ENCODE data around the gene GAREM1. TPM values are rescaled to one million over a fixed set of nuclear protein-coding genes. Genes with fewer than 3 reads are reported as not detected.

Gene GAREM1
- total and polyA plus RNA-seq, 2 of the 8 experiments (the other 6 are each of a cell fraction or from before 2014, with no cell fraction given), result 3.6 to 9.2 TPM

DNA sequence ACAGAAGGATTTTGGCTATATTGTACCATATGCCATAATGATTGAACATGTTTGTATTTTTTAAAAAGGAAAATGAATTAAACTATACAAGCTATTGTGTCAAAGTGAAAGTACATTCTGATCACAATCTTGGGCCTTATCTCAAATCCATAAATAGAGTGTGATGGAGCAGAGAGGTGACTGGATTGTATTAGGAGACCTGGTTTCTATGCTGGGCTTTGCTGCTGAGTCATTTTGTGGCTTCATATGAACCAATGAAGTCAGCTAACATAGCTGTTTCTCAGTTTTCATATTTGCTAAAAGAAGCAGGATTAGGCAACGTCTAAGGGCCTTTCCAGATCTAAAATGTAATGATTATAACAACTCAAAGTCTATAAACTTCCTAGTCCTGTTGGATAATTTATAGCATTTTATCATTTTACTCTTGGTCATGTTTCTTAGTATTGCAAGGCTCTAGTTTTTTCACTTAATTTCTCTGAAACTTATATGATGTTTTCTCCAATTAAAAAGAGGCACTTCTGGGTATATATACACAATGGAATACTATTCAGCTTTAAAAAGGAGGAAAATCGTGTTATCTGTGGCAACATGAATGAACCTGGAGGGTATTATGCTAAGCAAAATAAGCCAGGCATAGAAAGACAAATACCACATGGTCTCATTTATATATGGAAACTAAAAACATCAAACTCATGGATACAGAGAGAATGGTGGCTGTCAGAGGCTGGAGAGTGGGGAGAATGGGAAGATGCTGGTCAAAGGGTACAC lies 168.5 kb downstream of the GAREM1 start:
- Histone ChIP-seq H3K56ac (replicated peaks; ENCODE audit: insufficient read length, low read depth, low read length) (no peak overlapping the region), H4K91ac (replicated peaks; ENCODE audit: insufficient read length, low read length) (no peak overlapping the region), H3K36me3 (ENCODE audit: control insufficient read depth in 2 of 4, insufficient read depth in 4 of 4, low read length in 3 of 4) (no peaks in the 10 kb centered on the region), H3K79me2 (ENCODE audit: control insufficient read depth in 1 of 2, insufficient read depth in 2 of 2, low read length in 2 of 2) (no peaks in the 10 kb centered on the region), H3K9me3 (ENCODE audit: insufficient read depth in 2 of 2, low read depth in 1 of 2, low read length in 1 of 2) (no peaks in the 10 kb centered on the region), H2BK20ac (ENCODE audit: low read length) (no peak overlapping the region), H3K27me3 (replicated peaks in 1 of 4; ENCODE audit: control insufficient read depth in 3 of 4, extremely low read depth in 1 of 4, insufficient read depth in 3 of 4, low read length in 3 of 4) (no peaks in the 10 kb centered on the region), H3K4me1 (replicated peaks in 1 of 4; ENCODE audit: control insufficient read depth in 3 of 4, insufficient read depth in 4 of 4, low read length in 3 of 4) (no peaks in the 10 kb centered on the region), H3K18ac (ENCODE audit: extremely low read depth, low read length) (no peak overlapping the region), H4K5ac (ENCODE audit: insufficient read length, low read depth, low read length) (no peak overlapping the region), H3K4me3 (ENCODE audit: extremely low read depth in 1 of 4, insufficient read depth in 2 of 4, low read depth in 3 of 4, low read length in 4 of 4) (no peak overlapping the region), H3K27ac (ENCODE audit: low read depth, low read length) (no peak overlapping the region), H3K9ac (replicated peaks in 1 of 4; ENCODE audit: extremely low read depth in 1 of 4, low read depth in 3 of 4, low read length in 3 of 4) (no peak overlapping the region), H2BK12ac (ENCODE audit: low read depth, low read length) (no peak overlapping the region), H4K20me1 (replicated peaks in 1 of 2; ENCODE audit: control insufficient read depth in 1 of 2, insufficient read depth in 2 of 2, low read length in 2 of 2) (no peaks in the 10 kb centered on the region), H3K23ac (ENCODE audit: insufficient read length) (no peak overlapping the region), H3K79me1 (ENCODE audit: low read depth, low read length) (no peaks in the 10 kb centered on the region), H3K4me2 (ENCODE audit: insufficient read depth in 1 of 2, low read depth in 2 of 2, low read length in 2 of 2) (no peak overlapping the region), H4K8ac (ENCODE audit: extremely low read depth, insufficient read depth, low read length) (no peak overlapping the region), H2BK5ac (ENCODE audit: low read depth, low read length) (no peak overlapping the region), H2BK120ac (replicated peaks; ENCODE audit: low read depth, low read length) (no peak overlapping the region), H3K14ac (ENCODE audit: insufficient read length) (no peak overlapping the region), H3K4ac (replicated peaks; ENCODE audit: insufficient read length, low read depth, low read length) (no peak overlapping the region), H2AFZ (ENCODE audit: low read length) (no peak overlapping the region), H2BK15ac (ENCODE audit: low read length) (no peak overlapping the region), H3K23me2 (ENCODE audit: low read depth, low read length) (no peaks in the 10 kb centered on the region), H2AK5ac (ENCODE audit: low read depth, low read length) (no peak overlapping the region)
- 79% methylated on average over 2 of the region's 2 CpGs; no CpG with 5 or more reads in 1 of the 2 experiments for WGBS, 2 experiments (ENCODE audit: extremely low coverage in 1 of 2, insufficient coverage in 1 of 2, insufficient read length in 1 of 2, insufficient replicate concordance in 2 of 2, low coverage in 1 of 2, low lambda C conversion rate in 2 of 2, missing lambda C conversion rate in 1 of 2)
- no peak for DNase-seq (ENCODE audit: low read depth in 1 of 2, low spot score in 2 of 2)
- ChIA-PET CTCF (ENCODE audit: partially characterized antibody) (interaction anchor here (1.3 to 3.8 kb wide), 4 partner anchors 12 to 169 kb away, joined by 3 to 12 read pairs (median 4); partner anchors contain the start of gene GAREM1), POLR2A (ENCODE audit: partially characterized antibody) (no interaction called here)
- no peak for FAIRE-seq
- no peak for TF ChIP-seq YY1 (IDR thresholded peaks at IDR 0.05; ENCODE audit: low read depth, low read length)
- TF ChIP-seq GTF2F1 (IDR thresholded peaks at IDR 0.05; ENCODE audit: borderline replicate concordance, low read depth, low read length), result no peak
- TF ChIP-seq KDM1A (IDR thresholded peaks at IDR 0.05; ENCODE audit: borderline replicate concordance, low read length), result no peak
- TF ChIP-seq RNF2 (IDR thresholded peaks at IDR 0.05; ENCODE audit: borderline replicate concordance, low read depth, low read length, missing control alignments, poor library complexity, severe bottlenecking), result no peak
- TF ChIP-seq BRCA1 (IDR thresholded peaks at IDR 0.05; ENCODE audit: low read depth, low read length), result no peak
- no peak for TF ChIP-seq JUND (IDR thresholded peaks at IDR 0.05; ENCODE audit: low read length)
- no peak for TF ChIP-seq SIX5 (IDR thresholded peaks at IDR 0.05; ENCODE audit: low read depth, low read length)
- no peak for TF ChIP-seq RFX5 (IDR thresholded peaks at IDR 0.05; ENCODE audit: borderline replicate concordance, low read depth, low read length)
- TF ChIP-seq TAF1 (IDR thresholded peaks at IDR 0.05; ENCODE audit: low read depth, low read length), result no peak
- no peak for TF ChIP-seq KDM5A (IDR thresholded peaks at IDR 0.05; ENCODE audit: low read length)
- TF ChIP-seq POU5F1 (IDR thresholded peaks at IDR 0.05; ENCODE audit: low read depth, low read length), result no peak
- TF ChIP-seq HDAC6 (IDR thresholded peaks at IDR 0.05; ENCODE audit: low read depth, low read length), result no peak
- no peak for TF ChIP-seq SUZ12 (IDR thresholded peaks at IDR 0.05; ENCODE audit: low read length)
- TF ChIP-seq CBX5 (IDR thresholded peaks at IDR 0.05; ENCODE audit: low read depth, low read length), result no peak

All from H1 (cell line).